IMR-90 (cell line): ENCODE measurements around the gene GNL3. TPM values are rescaled to one million over a fixed set of nuclear protein-coding genes. Genes with fewer than 3 reads are reported as not detected.

ENCODE experiments used
- ATAC-seq: fragments of 200-7000 bp; cut with Tn5 transposase; 2 replicates; pipeline ENCODE4 v1.9.1; 2020; ENCODE audit warnings: low read depth, mild to moderate bottlenecking, moderate library complexity
- BruUV-seq: library from RNA; stranded (reverse); fragments of 400-500 nt; replicated peaks from 2 replicates; lab custom pipeline; 2021; lab: Mats Ljungman, UMichigan
- CTCF ChIA-PET: fragments of 300-600 bp; formaldehyde crosslinking; extraction: SDS; loops from one replicate; lab custom pipeline; 2021; ENCODE audit warnings: antibody characterized with exemption; lab: Yijun Ruan, JAX
- POLR2A ChIA-PET: fragments of 300-600 bp; sonication (Branson Sonifier 250); formaldehyde crosslinking; loops from one replicate; lab custom pipeline; 2022; ENCODE audit warnings: antibody characterized with exemption; ENCODE audit not compliant: unreplicated experiment; lab: Charles Lee
- DNase-seq: peaks from one replicate; pipeline ENCODE4 v3.0.0; 2013
- H2AFZ ChIP-seq: replicated peaks from 2 replicates; pipeline ENCODE3; 2013; ENCODE audit warnings: low read length, mild to moderate bottlenecking; ENCODE audit not compliant: poor library complexity
- H2AK5ac ChIP-seq: 2 replicates; pipeline ENCODE4 v1.6.1; 2013; ENCODE audit warnings: low read depth, low read length, inconsistent platforms
- H2AK9ac ChIP-seq: replicated peaks from 2 replicates; pipeline ENCODE3; 2013; ENCODE audit warnings: mild to moderate bottlenecking, low read depth, low read length, moderate library complexity; ENCODE audit not compliant: poor library complexity
- H2BK120ac ChIP-seq: 2 replicates; pipeline ENCODE4 v1.6.1; 2013; ENCODE audit warnings: low read depth, low read length, inconsistent platforms
- H2BK15ac ChIP-seq: 3 replicates; pipeline ENCODE4 v1.6.1; 2013; ENCODE audit warnings: low read depth, low read length, inconsistent platforms
- H2BK20ac ChIP-seq: 2 replicates; pipeline ENCODE4 v1.6.1; 2013; ENCODE audit warnings: low read depth, mild to moderate bottlenecking, inconsistent platforms, low read length, moderate library complexity
- H2BK5ac ChIP-seq: 2 replicates; pipeline ENCODE4 v1.6.1; 2013; ENCODE audit warnings: mild to moderate bottlenecking, low read depth, low read length, inconsistent platforms; ENCODE audit not compliant: poor library complexity, severe bottlenecking
- H3K14ac ChIP-seq: replicated peaks from 2 replicates; pipeline ENCODE4 v1.6.1; 2013; ENCODE audit warnings: low read depth, low read length, inconsistent platforms
- H3K18ac ChIP-seq: 2 replicates; pipeline ENCODE4 v1.6.1; 2013; ENCODE audit warnings: low read depth, low read length, control low read depth
- H3K23ac ChIP-seq: 2 replicates; pipeline ENCODE4 v1.6.1; 2013; ENCODE audit warnings: low read depth, low read length, inconsistent platforms
- H3K27ac ChIP-seq: 2 replicates; pipeline ENCODE4 v1.5.1; 2013; ENCODE audit warnings: mild to moderate bottlenecking, control low read depth, low read length; ENCODE audit not compliant: insufficient read depth
- H3K27me3 ChIP-seq: 2 replicates; pipeline ENCODE4 v1.6.1; 2013; ENCODE audit warnings: low read length; ENCODE audit not compliant: control insufficient read depth, insufficient read depth
- H3K36me3 ChIP-seq: 2 replicates; pipeline ENCODE4 v1.6.1; 2013; ENCODE audit warnings: low read length, mixed read lengths; ENCODE audit not compliant: control insufficient read depth, insufficient read depth
- H3K4ac ChIP-seq: 2 replicates; pipeline ENCODE4 v1.6.1; 2013; ENCODE audit warnings: low read depth, low read length, inconsistent platforms
- H3K4me1 ChIP-seq: 2 replicates; pipeline ENCODE4 v1.6.1; 2013; ENCODE audit warnings: low read length, mixed read lengths; ENCODE audit not compliant: control insufficient read depth, insufficient read depth
- H3K4me2 ChIP-seq: 2 replicates; pipeline ENCODE4 v1.6.1; 2013; ENCODE audit warnings: low read depth, mild to moderate bottlenecking, control low read depth, low read length, moderate library complexity
- H3K4me3 ChIP-seq: 2 replicates; pipeline ENCODE4 v1.5.1; 2013; ENCODE audit warnings: low read depth, mild to moderate bottlenecking, control low read depth, low read length, moderate library complexity; ENCODE audit not compliant: insufficient read depth
- H3K56ac ChIP-seq: 2 replicates; pipeline ENCODE4 v1.6.1; 2013; ENCODE audit warnings: low read length, inconsistent platforms; ENCODE audit not compliant: insufficient read depth; ENCODE audit errors: extremely low read depth
- H3K79me1 ChIP-seq, 2 experiments: 2 replicates each; pipeline ENCODE4 v1.6.1; 2013; ENCODE audit warnings: low read length in 2 of 2, inconsistent platforms in 1 of 2, low read depth in 1 of 2
- H3K9ac ChIP-seq: 2 replicates; pipeline ENCODE4 v1.6.1; 2013; ENCODE audit warnings: low read depth, low read length, control low read depth
- H3K9me1 ChIP-seq: 2 replicates; pipeline ENCODE4 v1.6.1; 2013; ENCODE audit warnings: low read length, inconsistent platforms; ENCODE audit not compliant: insufficient read depth
- H3K9me3 ChIP-seq: 2 replicates; pipeline ENCODE4 v1.6.1; 2013; ENCODE audit warnings: low read length; ENCODE audit not compliant: control insufficient read depth, insufficient read depth
- H4K20me1 ChIP-seq: 2 replicates; pipeline ENCODE4 v1.6.1; 2013; ENCODE audit warnings: low read length, inconsistent platforms; ENCODE audit not compliant: insufficient read depth
- H4K5ac ChIP-seq: 2 replicates; pipeline ENCODE4 v1.6.1; 2013; ENCODE audit warnings: mild to moderate bottlenecking, low read depth, low read length, control low read depth
- H4K8ac ChIP-seq, 2 experiments: 2 replicates each; pipeline ENCODE4 v1.6.1; 2013; ENCODE audit warnings: low read depth in 2 of 2, low read length in 2 of 2, control low read depth in 1 of 2, inconsistent platforms in 1 of 2
- H4K91ac ChIP-seq: 2 replicates; pipeline ENCODE4 v1.6.1; 2013; ENCODE audit warnings: low read depth, low read length, inconsistent platforms; ENCODE audit not compliant: insufficient read depth
- BHLHE40 ChIP-seq: fragments of 150-350 bp; IDR thresholded peaks from 2 replicates; pipeline ENCODE4 v1.6.1; 2016; ENCODE audit warnings: mild to moderate bottlenecking, low read depth, low read length
- FOS ChIP-seq: fragments of 150-350 bp; IDR thresholded peaks from 2 replicates; pipeline ENCODE4 v1.6.1; 2016; ENCODE audit warnings: low read depth, low read length
- MAZ ChIP-seq: IDR thresholded peaks from 2 replicates; pipeline ENCODE4 v1.6.1; 2012; ENCODE audit warnings: low read depth, mild to moderate bottlenecking, low read length, improper control_type of control experiment, moderate library complexity, borderline replicate concordance
- MXI1 ChIP-seq: IDR thresholded peaks from 2 replicates; pipeline ENCODE4 v1.6.1; 2012; ENCODE audit warnings: low read depth, mild to moderate bottlenecking, low read length, moderate library complexity, borderline replicate concordance
- RFX5 ChIP-seq: IDR thresholded peaks from 2 replicates; pipeline ENCODE4 v1.8.0; 2012; ENCODE audit warnings: low read depth, mild to moderate bottlenecking, low read length, moderate library complexity
- WGBS, 2 experiments: methylation state at CpG; one replicate each; pipeline versions ENCODE4 v1.1.5 to v1.1.7; 2013; ENCODE audit warnings: missing lambda C conversion rate in 2 of 2; ENCODE audit not compliant: insufficient read length in 1 of 2; ENCODE audit errors: extremely low coverage in 2 of 2; 5-methylcytosine and 5-hydroxymethylcytosine counted together
- dilution Hi-C: fragments of 300-500 bp; cut with HindIII; formaldehyde crosslinking; loops from one replicate; pipeline ENCODE4 v1.14.3; 2018; ENCODE audit warnings: low sequenced_read_pairs; ENCODE audit not compliant: unreplicated experiment
- in situ Hi-C: fragments of 300-500 bp; cut with MboI; formaldehyde crosslinking; loops from 3 replicates; pipeline ENCODE4 v1.14.3; 2019; ENCODE audit warnings: low sequenced_read_pairs, inconsistent platforms, mixed read lengths
- intact Hi-C: fragments of 100-400 bp; cut with micrococcal nuclease; formaldehyde crosslinking; loops from 2 replicates; pipeline ENCODE4 v1.10.0; 2022
- polyA plus RNA-seq, 3 experiments: library from polyadenylated mRNA; depleted of rRNA; stranded (reverse); fragments of >200 nt; gene quantifications; 2 replicates each; pipeline ENCODE4 v1.2.3, GENCODE V29; 2012; ENCODE audit warnings: low replicate concordance in 1 of 3
- total RNA-seq: library from RNA; depleted of rRNA; stranded (reverse); fragments of >200 nt; gene quantifications from 2 replicates; pipeline ENCODE4 v1.2.3, GENCODE V29; 2012

The GNL3 gene
- total and polyA plus RNA-seq, 2 of the 4 experiments (the other 2 are of a cell fraction): 66.0 to 90.4 TPM

DNA sequence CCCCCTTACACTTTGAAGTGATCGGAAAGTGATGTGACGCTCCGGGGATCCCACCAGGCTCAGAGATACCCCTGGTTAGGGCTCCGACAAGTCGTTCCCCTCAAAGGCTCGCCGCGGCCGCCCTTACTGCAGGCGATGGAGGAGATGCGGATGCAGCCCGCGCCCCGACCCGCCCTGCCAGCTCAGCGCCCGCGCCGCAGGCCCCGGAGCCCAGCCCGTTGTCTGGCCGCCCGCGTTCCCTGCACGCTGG is 19.5 kb downstream of the GNL3 start:
- H2AK9ac ChIP-seq: peak overlapping the region; percentile 100
- peak overlapping the region; percentile 95 for H3K4me3 ChIP-seq
- POLR2A ChIA-PET: no interaction called here
- 1% methylated on average over 22 of the region's 25 CpGs; no CpG with 5 or more reads in 1 of the 2 experiments for WGBS, 2 experiments
- in situ Hi-C loops (no loop called here), dilution Hi-C loops (no loop called here), intact Hi-C loops (no loop called here)
- H4K8ac ChIP-seq: peak overlapping the region; percentile 87 to 92
- peak overlapping the region; percentile 83; the same call in 1 of the 2 replicates for H2AK5ac ChIP-seq
- CTCF ChIA-PET: no interaction called here
- peak overlapping the region; percentile 80 for H3K9ac ChIP-seq
- peaks cover 22 to 61% of the 10 kb centered on the region in 2 experiments for H3K79me1 ChIP-seq
- H2BK20ac ChIP-seq: no peak overlapping the region
- H2AFZ ChIP-seq: peak overlapping the region; percentile 100
- BruUV-seq: no TSS peak
- peak overlapping the region; percentile 97 for H3K4ac ChIP-seq
- ATAC-seq (no peak), DNase-seq (no peak)
- TF ChIP-seq MXI1 (no peak), RFX5 (no peak), BHLHE40 (0 out of 2 replicates have a peak, but pooled peaks have one; percentile 3), MAZ (no peak), FOS (no peak)
- peak overlapping the region; percentile 87 for H3K23ac ChIP-seq
- peak overlapping the region; percentile 99 for H3K4me2 ChIP-seq
- peak overlapping the region; percentile 89; the same call in 1 of the 2 replicates for H3K56ac ChIP-seq
- peak overlapping the region; percentile 26 for H3K18ac ChIP-seq
- peak overlapping the region; percentile 90 for H2BK5ac ChIP-seq
- H4K5ac ChIP-seq: peak overlapping the region; percentile 47
- H3K4me1 ChIP-seq: peaks cover 5% of the 10 kb centered on the region
- H2BK15ac ChIP-seq: peak overlapping the region; percentile 59; the same call in 1 of the 3 replicates
- peaks cover 12% of the 10 kb centered on the region; the same call in 1 of the 2 replicates for H4K20me1 ChIP-seq
- H3K27me3 ChIP-seq: no peaks in the 10 kb centered on the region
- peak overlapping the region; percentile 91 for H3K27ac ChIP-seq
- peak overlapping the region; percentile 51; the same call in 1 of the 2 replicates for H2BK120ac ChIP-seq
- peak overlapping the region; percentile 96 for H4K91ac ChIP-seq
- H3K36me3 ChIP-seq: peaks cover 4% of the 10 kb centered on the region
- H3K9me3 ChIP-seq: no peaks in the 10 kb centered on the region
- H3K9me1 ChIP-seq: peaks cover 5% of the 10 kb centered on the region; the same call in 1 of the 2 replicates
- peak overlapping the region; percentile 88 for H3K14ac ChIP-seq
